CD4-positive, alpha-beta T cell treated with Interleukin-4 for 1 hour (primary cell): ENCODE results near the gene RBBP9.
A peak's percentile ranks its signal among the peaks of the same experiment; 100 is the strongest.
"Not testable (repeated sequence)": the region's sequence is repeated elsewhere in the genome, so short reads cannot be mapped to it uniquely, and the experiment has no call there.

ENCODE experiments used
- DNase-seq, 2 donors: peaks; one replicate each; pipeline ENCODE4 v3.0.0-alpha.2; 2020 to 2022

The RBBP9 gene

GRCh38 chr20:18501672-18502071 lies 4.6 kb upstream of the RBBP9 start:
- DNase-seq: not testable (repeated sequence)

- no peak for DNase-seq
Observed at GRCh38 chr20:18497603-18498002, 578 bp upstream of the RBBP9 start.

- no peak for DNase-seq
Observed at GRCh38 chr20:18496042-18496441, 983 bp downstream of the RBBP9 start.

GRCh38 chr20:18488301-18488700 lies 8.7 kb downstream of the RBBP9 start:
- DNase-seq: no peak

- no peak for DNase-seq
Observed at GRCh38 chr20:18481596-18481995, 15.4 kb downstream of the RBBP9 start.

GRCh38 chr20:18477821-18478220 lies 19.2 kb downstream of the RBBP9 start:
- no peak for DNase-seq

- DNase-seq: no peak
Observed at GRCh38 chr20:18477218-18477617, 19.8 kb downstream of the RBBP9 start.

- peak; percentile 94 to 95 for DNase-seq
Observed at GRCh38 chr20:18466894-18467730, 29.9 kb downstream of the RBBP9 start, which contains the start of the genes DZANK1 and POLR3F. DZANK1 (minus strand) TSS chr20:18467030; CDS start chr20:18465358, 1,672 bp downstream. POLR3F (plus strand) TSS chr20:18467390; CDS start chr20:18467507, 117 bp downstream.

- DNase-seq: no peak
Observed at GRCh38 chr20:18466574-18466893, 30.5 kb downstream of the RBBP9 start.

GRCh38 chr20:18465536-18466200 lies 31.4 kb downstream of the RBBP9 start:
- DNase-seq: no peak

- DNase-seq: no peak
Observed at GRCh38 chr20:18456600-18456999, 40.4 kb downstream of the RBBP9 start.

GRCh38 chr20:18443886-18444285 lies 53.1 kb downstream of the RBBP9 start:
- no peak for DNase-seq

GRCh38 chr20:18440403-18440802 lies 56.6 kb downstream of the RBBP9 start:
- no peak for DNase-seq

GRCh38 chr20:18436847-18437246 lies 60.2 kb downstream of the RBBP9 start:
- no peak for DNase-seq
